Activated CD4-positive, alpha-beta T cell treated with anti-CD3 and anti-CD28 coated beads, Interleukin-2, amount 50 U/mL, for 16 hours (primary cell): Measurements from ENCODE around the gene VAMP7.
"Not testable (repeated sequence)": the region's sequence is repeated elsewhere in the genome, so short reads cannot be mapped to it uniquely, and the experiment has no call there.

ENCODE experiments used
- DNase-seq: peaks from one replicate; pipeline ENCODE4 v3.0.0-alpha.2; 2020

The VAMP7 gene, protein sequence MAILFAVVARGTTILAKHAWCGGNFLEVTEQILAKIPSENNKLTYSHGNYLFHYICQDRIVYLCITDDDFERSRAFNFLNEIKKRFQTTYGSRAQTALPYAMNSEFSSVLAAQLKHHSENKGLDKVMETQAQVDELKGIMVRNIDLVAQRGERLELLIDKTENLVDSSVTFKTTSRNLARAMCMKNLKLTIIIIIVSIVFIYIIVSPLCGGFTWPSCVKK

DNA sequence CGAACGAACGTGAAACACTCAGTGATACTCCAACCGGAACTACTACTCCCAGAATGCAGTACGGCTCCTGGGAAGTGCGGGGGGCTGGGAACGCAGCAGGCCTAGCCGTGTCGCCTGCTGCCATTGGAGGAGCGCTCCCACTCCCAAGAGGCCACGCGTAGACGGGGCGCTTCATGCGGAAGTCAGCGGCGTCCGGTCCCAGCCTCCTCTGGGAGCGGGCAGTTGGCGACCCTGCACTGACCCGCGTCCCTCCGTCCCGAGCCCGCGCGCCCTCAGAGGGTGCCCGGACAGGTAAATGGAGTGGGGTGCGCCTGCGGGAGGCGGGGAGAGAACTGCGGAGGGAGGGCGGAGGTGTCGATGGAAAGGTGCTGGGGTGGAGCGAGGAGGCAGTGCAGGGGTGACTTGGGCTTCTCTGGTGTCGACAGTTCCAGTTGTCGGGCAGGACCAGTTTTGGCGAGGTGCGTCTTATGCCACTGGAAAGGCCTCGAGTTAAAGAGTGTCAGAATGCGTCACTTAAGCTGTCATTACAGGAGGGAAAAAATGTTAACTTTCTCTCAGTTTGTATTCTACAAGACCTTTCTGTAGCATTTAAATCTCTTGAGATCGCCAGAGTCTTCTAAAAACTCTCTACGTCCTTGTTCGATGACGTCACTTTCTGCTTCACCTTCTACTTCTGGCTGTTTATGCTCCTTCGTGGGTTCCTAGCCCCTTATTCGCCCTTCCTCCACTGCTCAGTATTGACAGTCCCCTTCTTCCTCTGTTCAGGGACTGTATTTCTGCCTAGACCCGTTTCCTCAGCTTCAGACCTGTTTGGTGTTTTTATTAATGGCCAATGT, at the start of gene VAMP7:
Gene VAMP7, plus strand, starts transcription at position 188 of the 836 bp plus-strand sequence. CDS start 8,122 bp downstream, outside the sequence.
- DNase-seq = peak; percentile 88

GRCh38 chrX:155841232-155841631, 39.9 kb upstream of the VAMP7 start:
- no peak for DNase-seq

DNA sequence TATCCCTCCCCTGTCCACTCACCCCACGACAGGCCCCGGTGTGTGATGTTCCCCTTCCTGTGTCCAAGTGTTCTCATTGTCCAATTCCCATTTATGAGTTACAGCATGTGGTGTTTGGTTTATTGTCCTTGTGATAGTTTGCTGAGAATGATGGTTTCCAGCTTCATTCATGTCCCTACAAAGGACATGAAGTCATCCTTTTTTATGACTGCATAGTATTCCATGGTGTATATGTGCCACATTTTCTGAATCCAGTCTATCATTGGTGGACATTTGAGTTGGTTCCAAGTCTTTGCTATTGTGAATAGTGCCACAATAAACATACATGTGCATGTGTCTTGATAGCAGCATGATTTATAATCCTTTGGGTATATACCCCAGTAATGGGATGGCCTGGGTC, 29.4 kb upstream of the VAMP7 start:
- DNase-seq = not testable (repeated sequence)

- DNase-seq = no peak
Observed at GRCh38 chrX:155857561-155857960, 23.6 kb upstream of the VAMP7 start.

GRCh38 chrX:155864655-155865054, 16.5 kb upstream of the VAMP7 start:
- DNase-seq = no peak

DNA sequence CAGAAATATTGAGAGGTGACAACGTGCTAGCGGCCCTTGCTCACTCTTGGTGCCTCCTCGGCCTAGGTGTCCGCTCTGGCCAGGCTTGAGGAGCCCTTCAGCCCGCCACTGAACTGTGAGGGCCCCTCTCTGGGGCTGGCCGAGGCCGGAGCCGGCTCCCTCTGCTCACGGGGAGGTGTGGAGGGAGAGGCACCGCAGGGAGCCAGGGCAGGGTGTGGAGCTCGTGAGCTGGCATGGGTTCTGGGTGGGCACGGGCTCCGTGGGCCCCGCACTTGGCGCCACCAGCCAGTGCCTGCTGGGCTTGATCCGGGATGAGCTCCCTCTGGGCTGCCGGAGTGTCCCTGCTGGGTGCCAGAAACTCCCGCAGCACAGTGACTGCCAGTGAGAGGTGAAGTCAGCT, 16.0 kb upstream of the VAMP7 start:
- no peak for DNase-seq

- no peak for DNase-seq
Observed at GRCh38 chrX:155867821-155868220, 13.3 kb upstream of the VAMP7 start.

GRCh38 chrX:155870958-155871357, 10.2 kb upstream of the VAMP7 start:
- DNase-seq = no peak

GRCh38 chrX:155871934-155872333, 9.2 kb upstream of the VAMP7 start:
- no peak for DNase-seq

DNA sequence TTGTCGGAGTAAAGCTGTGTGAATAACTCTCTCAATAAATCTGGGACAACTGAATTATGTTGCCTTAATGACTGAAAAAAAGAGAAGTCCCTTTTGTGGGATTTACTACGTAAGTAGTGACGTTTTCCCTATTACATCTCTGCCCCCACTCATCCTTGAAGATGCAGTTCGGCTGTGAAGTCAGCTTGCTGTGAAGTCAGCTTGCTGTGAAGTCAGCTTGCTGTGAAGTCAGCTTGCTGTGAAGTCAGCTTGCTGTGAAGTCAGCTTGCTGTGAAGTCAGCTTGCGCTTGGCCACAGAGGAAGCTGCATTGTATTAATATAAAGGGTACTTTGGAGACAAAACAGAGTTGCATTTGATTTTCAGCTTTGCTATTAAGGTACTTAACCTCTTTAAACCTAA, 8.0 kb upstream of the VAMP7 start:
- no peak for DNase-seq

DNA sequence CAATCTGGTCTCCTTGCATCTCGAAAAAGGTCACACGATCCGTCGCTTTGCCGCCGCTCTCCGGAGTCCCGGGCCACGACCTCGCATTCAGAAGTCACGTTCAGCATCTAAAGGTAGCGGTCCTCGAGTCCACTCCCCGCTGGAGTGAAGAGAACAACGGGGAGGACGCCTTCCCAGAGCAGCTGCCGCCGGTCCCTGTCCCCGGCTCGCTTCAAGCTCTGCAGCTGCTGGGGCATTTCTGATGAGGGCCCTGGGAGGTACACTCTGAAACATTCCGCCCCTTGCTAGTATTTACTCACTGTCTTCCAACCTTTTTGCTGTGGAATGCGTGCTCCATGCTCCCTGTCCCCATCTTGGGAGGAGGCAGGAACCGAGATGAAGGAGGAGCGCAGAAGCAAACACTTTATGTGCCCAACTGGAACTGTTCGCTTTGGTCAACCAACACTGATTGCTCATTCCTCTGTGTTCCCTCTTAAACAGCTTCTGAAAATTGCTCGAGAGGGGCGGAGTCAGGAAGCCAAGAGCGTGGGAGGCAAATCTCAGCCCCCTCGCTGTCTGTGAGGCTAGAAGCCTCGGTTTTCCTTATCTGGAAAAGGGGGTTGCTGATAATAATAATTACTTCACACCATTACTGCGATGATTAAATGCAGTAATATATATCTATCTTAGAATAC, 6.4 kb upstream of the VAMP7 start:
- DNase-seq = no peak

DNA sequence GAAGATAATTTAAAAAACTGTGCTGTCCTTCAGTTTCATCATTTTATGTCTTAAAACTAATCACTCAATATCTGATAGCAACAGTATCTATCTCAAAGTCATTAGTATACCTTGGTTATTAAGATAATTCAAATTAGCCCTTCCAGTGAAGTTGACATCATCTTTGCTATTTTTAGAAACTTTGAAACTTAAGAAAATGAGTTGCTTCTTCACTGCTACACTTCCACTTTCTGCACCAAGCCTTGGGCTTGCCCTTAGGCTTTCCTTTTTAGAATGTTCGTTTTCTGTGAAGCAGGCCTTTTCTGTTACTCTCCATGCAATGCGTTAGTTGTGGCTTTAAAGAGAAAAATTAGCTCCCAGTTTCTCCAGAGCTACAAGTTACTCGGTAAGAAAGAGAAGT, 4.4 kb upstream of the VAMP7 start:
- no peak for DNase-seq

DNA sequence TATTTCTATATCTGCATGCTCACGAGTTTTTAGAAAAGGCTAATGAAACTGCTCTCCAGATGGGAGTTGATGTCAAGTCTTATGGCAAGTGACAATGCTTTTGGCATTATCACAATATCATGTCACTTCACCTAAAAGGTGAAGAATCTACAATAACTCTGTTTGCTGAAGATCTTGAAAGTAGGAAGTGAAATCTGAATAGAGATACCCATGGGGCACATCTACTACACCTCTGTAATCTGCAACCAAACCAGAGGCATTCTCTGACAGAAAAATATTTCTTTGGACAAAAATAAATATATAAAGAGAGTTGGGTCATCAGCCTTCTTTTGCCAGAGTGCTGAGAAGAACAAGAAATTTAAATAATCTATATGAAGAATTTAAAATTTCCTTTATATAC, 3.9 kb upstream of the VAMP7 start:
- DNase-seq = no peak

GRCh38 chrX:155880586-155881157, 473 bp upstream of the VAMP7 start:
- DNase-seq = no peak

- no peak for DNase-seq
Observed at GRCh38 chrX:155886409-155886808, 5.3 kb downstream of the VAMP7 start.

- no peak for DNase-seq
Observed at GRCh38 chrX:155888139-155888538, 7.0 kb downstream of the VAMP7 start.

DNA sequence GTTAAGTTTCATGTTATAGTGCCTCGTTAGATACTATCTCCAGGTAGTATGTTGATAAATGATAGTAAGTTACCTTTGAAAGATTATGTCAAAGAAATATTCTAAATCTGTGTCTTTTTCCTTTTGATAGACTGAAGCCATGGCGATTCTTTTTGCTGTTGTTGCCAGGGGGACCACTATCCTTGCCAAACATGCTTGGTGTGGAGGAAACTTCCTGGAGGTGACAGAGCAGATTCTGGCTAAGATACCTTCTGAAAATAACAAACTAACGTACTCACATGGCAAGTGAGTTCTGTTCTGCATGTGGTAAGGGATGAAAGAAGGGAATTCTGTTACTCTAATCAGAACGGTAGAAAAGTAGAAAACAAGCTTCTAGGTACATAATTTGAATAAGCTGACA, 8.2 kb downstream of the VAMP7 start:
- no peak for DNase-seq

DNA sequence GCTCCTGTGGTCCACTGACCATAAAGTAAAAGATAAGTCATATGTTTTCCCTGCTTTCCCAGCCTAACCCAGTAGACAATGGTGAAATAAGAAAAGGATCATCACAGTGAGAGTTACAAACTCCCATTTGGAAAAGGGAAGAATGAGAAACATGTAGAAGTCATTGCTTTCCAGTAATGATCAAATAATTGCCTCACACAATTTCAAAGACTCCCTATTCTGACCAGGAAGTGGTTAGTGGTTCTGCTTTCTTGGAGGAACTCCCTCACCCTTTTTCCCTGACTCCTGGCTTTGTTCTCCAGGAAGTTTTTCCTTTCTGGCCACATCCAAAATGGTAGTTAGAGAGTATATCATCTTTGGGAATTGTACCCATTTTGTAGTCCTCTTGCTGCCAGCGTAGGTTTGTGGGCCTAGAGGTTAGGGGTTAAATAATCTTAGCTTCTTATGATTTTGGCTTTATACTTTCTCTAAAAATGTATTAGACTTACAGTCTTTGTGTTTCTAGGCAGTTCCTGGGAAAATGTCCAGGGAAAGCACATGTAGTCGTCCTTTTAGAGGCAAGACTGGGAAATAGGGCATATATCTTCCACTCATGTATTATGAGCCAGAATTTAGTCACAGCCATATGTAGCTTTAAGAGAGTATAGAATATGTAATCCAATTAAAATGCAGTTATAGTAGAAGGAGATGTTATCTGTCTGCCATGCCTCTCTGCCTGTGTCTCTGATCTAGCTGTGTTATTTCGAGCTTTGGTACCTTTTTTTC, 10.5 kb downstream of the VAMP7 start:
- DNase-seq = no peak

DNA sequence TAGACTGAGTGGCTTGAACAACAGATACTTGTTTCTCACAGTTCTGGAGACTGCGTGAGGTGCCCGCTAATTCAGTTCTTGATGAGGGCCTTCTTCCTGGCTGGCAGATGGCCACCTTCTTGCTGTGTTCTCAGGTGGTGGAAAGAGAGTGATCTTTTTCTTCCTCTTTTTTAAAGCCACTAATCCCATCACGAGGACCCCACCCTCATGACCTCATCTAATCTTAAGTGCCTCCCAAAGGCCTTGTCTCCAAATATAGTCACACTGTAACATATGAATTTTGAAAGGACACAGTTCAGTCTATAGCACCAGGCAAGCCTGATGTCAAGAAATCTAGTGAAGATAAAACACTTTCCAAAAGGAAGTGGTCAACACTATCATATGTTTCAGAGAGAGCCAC, 12.4 kb downstream of the VAMP7 start:
- no peak for DNase-seq

GRCh38 chrX:155896512-155896911, 15.4 kb downstream of the VAMP7 start:
- no peak for DNase-seq

DNA sequence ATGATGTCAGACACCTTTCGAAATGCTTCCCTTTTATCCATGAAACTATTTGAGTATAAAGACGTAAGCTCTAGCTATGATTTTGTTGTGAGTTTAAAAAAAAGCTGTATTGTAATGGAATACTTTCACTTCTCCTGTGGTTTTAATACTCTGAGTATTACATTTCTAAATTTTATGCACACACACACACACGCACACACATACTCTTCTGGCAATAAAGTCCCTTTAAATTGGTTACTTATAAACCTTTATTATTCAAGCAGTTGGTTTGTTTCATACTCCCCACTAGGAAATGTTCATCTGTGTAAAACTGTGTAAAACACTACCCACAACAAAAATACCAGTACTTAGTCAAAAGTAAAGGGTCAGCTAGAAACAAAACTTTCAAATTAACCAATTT, 18.2 kb downstream of the VAMP7 start:
- no peak for DNase-seq

DNA sequence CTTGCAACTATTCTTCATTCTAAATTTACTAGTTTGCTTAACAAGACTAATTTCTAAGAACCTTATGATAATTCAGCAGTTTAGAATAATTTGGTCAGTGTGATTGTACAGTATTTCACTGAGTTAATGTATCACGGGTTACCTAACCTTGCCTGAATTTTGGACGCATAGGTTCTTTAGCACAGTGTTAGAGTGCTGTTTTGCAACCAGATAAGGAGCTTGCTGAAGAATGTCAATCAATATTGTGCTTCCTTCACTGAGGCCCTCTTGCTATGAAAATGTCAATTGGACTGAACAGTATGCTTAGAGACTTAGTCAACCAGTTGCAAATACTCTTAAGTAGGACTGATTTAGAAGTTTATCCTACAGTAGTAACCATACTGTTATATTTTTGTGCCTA, 19.6 kb downstream of the VAMP7 start:
- DNase-seq = no peak

DNA sequence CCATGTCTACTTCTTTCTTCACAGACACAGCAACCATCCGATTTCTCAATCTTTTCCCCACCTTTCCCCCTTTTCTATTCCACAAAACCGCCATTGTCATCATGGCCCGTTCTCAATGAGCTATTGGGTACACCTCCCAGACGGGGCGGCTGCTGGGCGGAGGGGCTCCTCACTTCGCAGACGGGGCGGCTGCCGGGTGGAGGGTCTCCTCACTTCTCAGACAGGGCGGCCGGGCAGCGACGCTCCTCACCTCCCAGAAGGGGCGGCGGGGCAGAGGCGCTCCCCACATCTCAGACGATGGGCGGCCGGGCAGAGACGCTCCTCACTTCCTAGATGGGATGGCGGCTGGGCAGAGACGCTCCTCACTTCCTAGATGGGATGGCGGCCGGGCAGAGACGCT, 26.5 kb downstream of the VAMP7 start:
- not testable (repeated sequence) for DNase-seq
